Ishikawa (cell line): Measurements from ENCODE around the gene OXER1.

Experiments used
- CEBPB ChIP-seq: IDR thresholded peaks from 2 replicates; pipeline ENCODE4 v1.6.1; 2012
- CREB1 ChIP-seq: IDR thresholded peaks from 2 replicates; pipeline ENCODE4 v1.6.1; 2012; ENCODE audit warnings: low read depth
- EGR1 ChIP-seq: IDR thresholded peaks from 2 replicates; pipeline ENCODE4 v1.6.1; 2012
- EP300 ChIP-seq: IDR thresholded peaks from 2 replicates; pipeline ENCODE4 v1.6.1; 2012; ENCODE audit warnings: borderline replicate concordance
- FOXM1 ChIP-seq: IDR thresholded peaks from 2 replicates; pipeline ENCODE4 v1.6.1; 2012; ENCODE audit warnings: low read depth, borderline replicate concordance
- NFIC ChIP-seq: IDR thresholded peaks from 2 replicates; pipeline ENCODE4 v1.6.1; 2012
- RAD21 ChIP-seq: IDR thresholded peaks from 2 replicates; pipeline ENCODE4 v1.6.1; 2012; ENCODE audit warnings: low read depth
- TAF1 ChIP-seq: IDR thresholded peaks from 2 replicates; pipeline ENCODE4 v1.6.1; 2012; ENCODE audit warnings: low read depth, mild to moderate bottlenecking
- TCF12 ChIP-seq: IDR thresholded peaks from 2 replicates; pipeline ENCODE4 v1.6.1; 2012; ENCODE audit warnings: low read depth
- TEAD4 ChIP-seq: IDR thresholded peaks from 2 replicates; pipeline ENCODE4 v1.6.1; 2012
- USF1 ChIP-seq: IDR thresholded peaks from 2 replicates; pipeline ENCODE4 v1.6.1; 2012
- YY1 ChIP-seq: IDR thresholded peaks from 2 replicates; pipeline ENCODE4 v1.6.1; 2012; ENCODE audit warnings: low read depth
- ZBTB7A ChIP-seq: IDR thresholded peaks from 2 replicates; pipeline ENCODE4 v1.6.1; 2012; ENCODE audit warnings: low read depth
- TF ChIP-seq, protein P1 (sequence below): IDR thresholded peaks from 2 replicates; pipeline ENCODE4 v1.6.1; 2012
- TF ChIP-seq, protein P2 (sequence below): IDR thresholded peaks from 2 replicates; pipeline ENCODE4 v1.6.1; 2012; ENCODE audit warnings: low read depth, mild to moderate bottlenecking

Gene OXER1

DNA sequence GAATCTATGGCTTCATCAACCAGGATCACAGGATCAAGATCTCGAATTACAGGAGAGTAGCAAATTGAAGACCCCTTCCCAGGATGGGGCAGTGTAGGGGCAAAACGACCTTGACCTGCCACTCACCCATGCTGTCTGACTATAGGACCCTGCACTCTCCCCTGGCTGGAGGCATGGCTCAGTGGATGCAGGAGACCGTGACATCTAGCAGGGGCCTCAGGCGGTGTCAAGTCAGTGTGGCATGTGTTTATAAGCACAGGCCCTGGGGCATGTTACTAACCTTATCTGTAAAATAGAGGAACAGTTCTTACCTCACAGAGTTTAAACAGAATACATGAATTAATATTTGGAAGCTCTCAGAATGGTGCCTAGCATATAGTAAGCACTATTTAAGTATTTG is 24.9 kb upstream of the OXER1 start:
- TF ChIP-seq EGR1 = no peak
- no peak for TF ChIP-seq ZBTB7A
- no peak for TF ChIP-seq FOXM1
- TF ChIP-seq TEAD4 = no peak
- no peak for TF ChIP-seq CREB1
- TF ChIP-seq TCF12 = no peak

- TF ChIP-seq EP300 (no peak), TAF1 (no peak), CREB1 (no peak), FOXM1 (no peak), TEAD4 (no peak), YY1 (no peak), EGR1 (no peak), RAD21 (no peak), CEBPB (no peak), ZBTB7A (no peak), USF1 (no peak), TCF12 (no peak), NFIC (no peak)
- TF ChIP-seq, protein P1, sequence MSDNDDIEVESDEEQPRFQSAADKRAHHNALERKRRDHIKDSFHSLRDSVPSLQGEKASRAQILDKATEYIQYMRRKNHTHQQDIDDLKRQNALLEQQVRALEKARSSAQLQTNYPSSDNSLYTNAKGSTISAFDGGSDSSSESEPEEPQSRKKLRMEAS = no peak
- TF ChIP-seq, protein P2, sequence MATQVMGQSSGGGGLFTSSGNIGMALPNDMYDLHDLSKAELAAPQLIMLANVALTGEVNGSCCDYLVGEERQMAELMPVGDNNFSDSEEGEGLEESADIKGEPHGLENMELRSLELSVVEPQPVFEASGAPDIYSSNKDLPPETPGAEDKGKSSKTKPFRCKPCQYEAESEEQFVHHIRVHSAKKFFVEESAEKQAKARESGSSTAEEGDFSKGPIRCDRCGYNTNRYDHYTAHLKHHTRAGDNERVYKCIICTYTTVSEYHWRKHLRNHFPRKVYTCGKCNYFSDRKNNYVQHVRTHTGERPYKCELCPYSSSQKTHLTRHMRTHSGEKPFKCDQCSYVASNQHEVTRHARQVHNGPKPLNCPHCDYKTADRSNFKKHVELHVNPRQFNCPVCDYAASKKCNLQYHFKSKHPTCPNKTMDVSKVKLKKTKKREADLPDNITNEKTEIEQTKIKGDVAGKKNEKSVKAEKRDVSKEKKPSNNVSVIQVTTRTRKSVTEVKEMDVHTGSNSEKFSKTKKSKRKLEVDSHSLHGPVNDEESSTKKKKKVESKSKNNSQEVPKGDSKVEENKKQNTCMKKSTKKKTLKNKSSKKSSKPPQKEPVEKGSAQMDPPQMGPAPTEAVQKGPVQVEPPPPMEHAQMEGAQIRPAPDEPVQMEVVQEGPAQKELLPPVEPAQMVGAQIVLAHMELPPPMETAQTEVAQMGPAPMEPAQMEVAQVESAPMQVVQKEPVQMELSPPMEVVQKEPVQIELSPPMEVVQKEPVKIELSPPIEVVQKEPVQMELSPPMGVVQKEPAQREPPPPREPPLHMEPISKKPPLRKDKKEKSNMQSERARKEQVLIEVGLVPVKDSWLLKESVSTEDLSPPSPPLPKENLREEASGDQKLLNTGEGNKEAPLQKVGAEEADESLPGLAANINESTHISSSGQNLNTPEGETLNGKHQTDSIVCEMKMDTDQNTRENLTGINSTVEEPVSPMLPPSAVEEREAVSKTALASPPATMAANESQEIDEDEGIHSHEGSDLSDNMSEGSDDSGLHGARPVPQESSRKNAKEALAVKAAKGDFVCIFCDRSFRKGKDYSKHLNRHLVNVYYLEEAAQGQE = no peak
Observed at GRCh38 chr2:42788478-42788793, 24.5 kb upstream of the OXER1 start.

DNA sequence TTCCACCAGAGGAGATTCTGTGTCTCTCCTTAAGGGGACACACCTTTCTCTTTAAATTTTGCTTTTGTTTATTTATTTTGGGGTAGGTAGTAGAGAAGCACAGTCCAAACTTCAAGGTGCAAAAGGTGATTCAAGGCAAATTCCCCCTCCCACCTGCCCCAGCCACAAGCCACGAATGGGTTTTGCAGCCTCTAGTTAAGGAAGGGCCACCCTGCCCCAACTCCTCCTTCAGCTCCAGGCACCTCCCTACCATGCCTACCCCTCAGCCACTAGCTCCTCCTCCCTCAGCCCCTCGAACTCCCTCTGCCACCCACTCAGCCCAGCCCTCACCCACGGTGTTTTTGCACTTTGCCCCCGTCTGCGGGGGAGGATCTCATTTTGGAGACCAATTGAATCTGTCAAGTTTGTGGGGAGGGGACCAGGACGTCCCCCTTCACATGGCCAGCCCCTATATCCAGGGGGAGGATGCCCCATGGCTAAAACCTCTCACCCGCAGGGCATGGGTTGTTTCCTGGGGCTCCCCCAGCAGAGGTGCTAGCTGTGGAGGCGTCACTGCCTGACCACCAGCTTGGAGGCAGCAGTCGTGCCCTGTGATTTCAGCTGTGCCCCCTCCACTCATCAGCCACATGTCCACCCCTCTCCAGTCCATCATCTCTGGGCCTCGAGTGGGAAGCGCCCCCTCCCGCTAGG is 24.0 kb upstream of the OXER1 start:
- TF ChIP-seq CEBPB (no peak), EP300 (no peak), TAF1 (no peak), CREB1 (no peak), TEAD4 (no peak), YY1 (no peak), ZBTB7A (no peak), TCF12 (no peak), RAD21 (no peak)
- TF ChIP-seq, protein P2 = no peak
- TF ChIP-seq, protein P1 = no peak

- no peak for TF ChIP-seq TEAD4
- TF ChIP-seq CREB1 = no peak
- no peak for TF ChIP-seq EP300
- TF ChIP-seq CEBPB = no peak
- TF ChIP-seq YY1 = no peak
- TF ChIP-seq, protein P2 = no peak
Observed at GRCh38 chr2:42787424-42787787, 23.5 kb upstream of the OXER1 start.

- TF ChIP-seq RAD21 = no peak
Observed at GRCh38 chr2:42786561-42787345, 22.8 kb upstream of the OXER1 start.
